ENCODE data around the gene GPR176. TPM values are rescaled to one million over a fixed set of nuclear protein-coding genes. Genes with fewer than 3 reads are reported as not detected.

Gene GPR176
- total RNA-seq, 1 donor from 2014 or later: 7.2 TPM

- Mint-ChIP-seq H3K27me3 (no peaks in the 10 kb centered on the region), H3K36me3 (no peaks in the 10 kb centered on the region), H3K9me3 (no peaks in the 10 kb centered on the region), H3K27ac (no peak overlapping the region), H3K4me1 (ENCODE audit: unreplicated experiment) (peaks cover 19% of the 10 kb centered on the region), H3K4me3 (no peak overlapping the region)
- no peak for TF ChIP-seq CTCF (conservative IDR thresholded peaks at IDR 0.05)
- no peak for DNase-seq (ENCODE audit: extremely low spot score, unreplicated experiment)
Observed at GRCh38 chr15:39799552-39800011, 120.5 kb downstream of the GPR176 start.

GRCh38 chr15:39798382-39798781, 121.7 kb downstream of the GPR176 start:
- no peak for TF ChIP-seq CTCF (conservative IDR thresholded peaks at IDR 0.05)
- H3K27me3 Mint-ChIP-seq: no peaks in the 10 kb centered on the region
- H3K9me3 Mint-ChIP-seq: no peaks in the 10 kb centered on the region
- no peak overlapping the region for H3K4me3 Mint-ChIP-seq
- H3K36me3 Mint-ChIP-seq: no peaks in the 10 kb centered on the region
- no peak for DNase-seq (ENCODE audit: extremely low spot score, unreplicated experiment)
- no peak overlapping the region for H3K27ac Mint-ChIP-seq
- H3K4me1 Mint-ChIP-seq (ENCODE audit: unreplicated experiment): peaks cover 18% of the 10 kb centered on the region

GRCh38 chr15:39797407-39797806, 122.7 kb downstream of the GPR176 start:
- H3K9me3 Mint-ChIP-seq: no peaks in the 10 kb centered on the region
- H3K4me1 Mint-ChIP-seq (ENCODE audit: unreplicated experiment): peaks cover 18% of the 10 kb centered on the region
- H3K27ac Mint-ChIP-seq: no peak overlapping the region
- H3K36me3 Mint-ChIP-seq: no peaks in the 10 kb centered on the region
- no peak for TF ChIP-seq CTCF (conservative IDR thresholded peaks at IDR 0.05)
- no peak for DNase-seq (ENCODE audit: extremely low spot score, unreplicated experiment)
- no peaks in the 10 kb centered on the region for H3K27me3 Mint-ChIP-seq
- no peak overlapping the region for H3K4me3 Mint-ChIP-seq

GRCh38 chr15:39796601-39797000, 123.5 kb downstream of the GPR176 start:
- H3K9me3 Mint-ChIP-seq: no peaks in the 10 kb centered on the region
- DNase-seq (ENCODE audit: extremely low spot score, unreplicated experiment): no peak
- H3K4me1 Mint-ChIP-seq (ENCODE audit: unreplicated experiment): peaks cover 18% of the 10 kb centered on the region
- H3K4me3 Mint-ChIP-seq: no peak overlapping the region
- no peak for TF ChIP-seq CTCF (conservative IDR thresholded peaks at IDR 0.05)
- H3K27me3 Mint-ChIP-seq: no peaks in the 10 kb centered on the region
- no peak overlapping the region for H3K27ac Mint-ChIP-seq
- H3K36me3 Mint-ChIP-seq: no peaks in the 10 kb centered on the region

GRCh38 chr15:39795486-39795885, 124.6 kb downstream of the GPR176 start:
- no peak overlapping the region for H3K4me3 Mint-ChIP-seq
- no peak for TF ChIP-seq CTCF (conservative IDR thresholded peaks at IDR 0.05)
- no peaks in the 10 kb centered on the region for H3K27me3 Mint-ChIP-seq
- DNase-seq (ENCODE audit: extremely low spot score, unreplicated experiment): no peak
- no peaks in the 10 kb centered on the region for H3K36me3 Mint-ChIP-seq
- H3K9me3 Mint-ChIP-seq: no peaks in the 10 kb centered on the region
- peaks cover 18% of the 10 kb centered on the region for H3K4me1 Mint-ChIP-seq (ENCODE audit: unreplicated experiment)
- no peak overlapping the region for H3K27ac Mint-ChIP-seq

GRCh38 chr15:39794954-39795353, 125.1 kb downstream of the GPR176 start:
- Mint-ChIP-seq H3K27ac (no peak overlapping the region), H3K4me3 (no peak overlapping the region), H3K36me3 (no peaks in the 10 kb centered on the region), H3K9me3 (no peaks in the 10 kb centered on the region), H3K4me1 (ENCODE audit: unreplicated experiment) (peaks cover 18% of the 10 kb centered on the region), H3K27me3 (no peaks in the 10 kb centered on the region)
- no peak for DNase-seq (ENCODE audit: extremely low spot score, unreplicated experiment)
- TF ChIP-seq CTCF (conservative IDR thresholded peaks at IDR 0.05): no peak

Data from type B pancreatic cell (in vitro differentiated cells).